Adrenal gland (tissue), 5 donors: ENCODE measurements around the gene CACNA1E.

Experiments used
- CTCF ChIP-seq, 6 experiments: fragments of 450-650 bp in 4 of 6; fragments of 200-600 bp in 2 of 6; sonication (generic) in 1 of 6; IDR thresholded peaks; 1 replicate in 5 of 6; 2 replicates in 1 of 6; pipeline versions ENCODE4 v1.5.1 to v1.8.0; 2016 to 2021; ENCODE audit warnings: antibody characterized with exemption in 6 of 6, mild to moderate bottlenecking in 2 of 6, moderate library complexity in 1 of 6
- POLR2A ChIP-seq, 2 donors: fragments of 450-650 bp; IDR thresholded peaks; one replicate each; pipeline ENCODE4 v1.6.1; 2017; ENCODE audit warnings: antibody characterized with exemption in 2 of 2, mild to moderate bottlenecking in 2 of 2, moderate library complexity in 1 of 2
- donor health status: DM: no; HTN: no; CAD: no.

DNA sequence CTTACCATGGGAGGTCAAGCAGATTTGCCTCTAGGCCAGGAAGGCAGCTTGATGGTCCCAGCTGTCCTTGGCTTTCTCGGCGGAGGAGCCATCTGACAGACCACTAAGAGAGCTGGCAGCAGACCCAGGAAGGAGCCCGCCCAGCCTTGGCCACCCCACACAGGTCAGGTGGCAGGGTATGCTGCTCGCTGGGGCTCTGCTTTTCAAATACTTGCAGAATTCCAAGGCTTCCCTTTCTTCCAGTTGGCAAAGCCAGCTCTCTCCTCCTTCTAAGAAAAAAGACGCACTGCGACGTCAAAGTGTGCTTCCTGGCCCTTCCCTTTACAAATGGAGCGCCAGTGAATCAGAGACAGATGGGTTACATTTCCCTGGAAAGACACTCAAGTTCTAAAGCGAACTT, 229.4 kb downstream of the CACNA1E start:
- TF ChIP-seq CTCF (IDR thresholded peaks at IDR 0.05) (no peak), POLR2A (IDR thresholded peaks at IDR 0.05) (no peak)
